Subcutaneous abdominal adipose tissue (tissue), 5 donors: ENCODE results near the gene ORC6.

ENCODE experiments used
- H3K27ac ChIP-seq: one replicate; pipeline ENCODE4 v1.7.0; 2013; ENCODE audit warnings: low read depth, mild to moderate bottlenecking, inconsistent platforms, low read length, moderate library complexity
- H3K27me3 ChIP-seq, 5 donors: one replicate each; pipeline ENCODE4 v1.7.0; 2013; ENCODE audit warnings: low read length in 5 of 5, inconsistent platforms in 1 of 5; ENCODE audit not compliant: control insufficient read depth in 5 of 5, insufficient read depth in 4 of 5
- H3K36me3 ChIP-seq, 5 donors: one replicate each; pipeline ENCODE4 v1.7.0; 2013; ENCODE audit warnings: low read length in 5 of 5; ENCODE audit not compliant: control insufficient read depth in 5 of 5, insufficient read depth in 5 of 5
- H3K4me1 ChIP-seq, 5 donors: one replicate each; pipeline ENCODE4 v1.7.0; 2013; ENCODE audit warnings: low read length in 5 of 5, mild to moderate bottlenecking in 3 of 5, moderate library complexity in 1 of 5; ENCODE audit not compliant: control insufficient read depth in 5 of 5, insufficient read depth in 5 of 5
- H3K4me3 ChIP-seq, 5 donors: one replicate each; pipeline ENCODE4 v1.7.0; 2013; ENCODE audit warnings: low read length in 5 of 5, low read depth in 1 of 5
- H3K9ac ChIP-seq, 5 donors: one replicate each; pipeline ENCODE4 v1.7.0; 2013; ENCODE audit warnings: low read length in 5 of 5, mild to moderate bottlenecking in 4 of 5, moderate library complexity in 3 of 5
- H3K9me3 ChIP-seq, 5 donors: one replicate each; pipeline ENCODE4 v1.7.0; 2013; ENCODE audit warnings: low read length in 5 of 5; ENCODE audit not compliant: control insufficient read depth in 5 of 5
- donor health status: healthy.
- donor health status: healthy.
- donor health status: healthy.
- donor health status: healthy.
- donor health status: healthy.

The ORC6 gene

DNA sequence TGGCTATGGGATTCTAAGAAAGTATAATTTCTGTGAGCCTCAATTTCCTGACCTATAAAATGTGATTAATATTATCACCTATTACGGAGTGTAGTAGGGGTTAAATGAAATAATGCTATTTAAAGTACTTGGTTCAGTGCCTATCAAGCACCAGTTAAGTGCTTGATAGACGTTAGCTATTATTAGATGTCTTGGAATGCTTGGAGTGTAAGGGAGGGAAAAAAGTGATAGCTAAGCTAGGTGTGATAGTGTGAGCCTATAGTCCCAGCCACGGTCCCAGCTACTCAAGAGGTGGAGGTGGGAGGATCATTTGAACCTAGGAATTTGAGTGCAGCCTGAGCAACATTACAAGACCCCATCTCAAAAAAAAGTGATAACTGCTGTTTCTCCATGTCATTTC lies 7.5 kb downstream of the ORC6 start:
- H3K27me3 ChIP-seq: no peaks in the 10 kb centered on the region
- no peaks in the 10 kb centered on the region for H3K4me1 ChIP-seq
- no peaks in the 10 kb centered on the region for H3K36me3 ChIP-seq
- H3K9ac ChIP-seq: no peak overlapping the region
- H3K27ac ChIP-seq: no peak overlapping the region
- no peak overlapping the region for H3K4me3 ChIP-seq
- H3K9me3 ChIP-seq: no peaks in the 10 kb centered on the region

DNA sequence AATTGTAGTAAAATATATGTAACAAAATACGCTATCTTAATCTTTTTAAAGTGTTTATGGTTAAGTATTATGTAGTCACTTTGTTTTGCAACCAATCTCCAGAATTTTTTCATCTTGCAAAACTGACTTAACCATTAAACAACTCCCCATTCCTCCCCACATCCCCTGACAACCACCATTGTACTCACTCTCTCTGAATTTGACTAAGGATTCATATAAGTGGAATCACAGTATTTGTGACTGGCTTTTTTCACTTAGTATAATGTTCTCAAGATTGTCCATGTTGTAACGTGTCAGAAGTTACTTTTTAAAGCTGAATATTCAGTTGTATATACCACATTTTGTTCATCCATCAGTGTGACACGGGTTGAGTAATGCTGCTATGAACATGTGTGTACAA lies 10.6 kb downstream of the ORC6 start:
- no peak overlapping the region for H3K4me3 ChIP-seq
- H3K4me1 ChIP-seq: no peaks in the 10 kb centered on the region
- H3K9me3 ChIP-seq: no peaks in the 10 kb centered on the region
- H3K36me3 ChIP-seq: no peaks in the 10 kb centered on the region
- H3K9ac ChIP-seq: no peak overlapping the region
- no peak overlapping the region for H3K27ac ChIP-seq
- no peaks in the 10 kb centered on the region for H3K27me3 ChIP-seq

DNA sequence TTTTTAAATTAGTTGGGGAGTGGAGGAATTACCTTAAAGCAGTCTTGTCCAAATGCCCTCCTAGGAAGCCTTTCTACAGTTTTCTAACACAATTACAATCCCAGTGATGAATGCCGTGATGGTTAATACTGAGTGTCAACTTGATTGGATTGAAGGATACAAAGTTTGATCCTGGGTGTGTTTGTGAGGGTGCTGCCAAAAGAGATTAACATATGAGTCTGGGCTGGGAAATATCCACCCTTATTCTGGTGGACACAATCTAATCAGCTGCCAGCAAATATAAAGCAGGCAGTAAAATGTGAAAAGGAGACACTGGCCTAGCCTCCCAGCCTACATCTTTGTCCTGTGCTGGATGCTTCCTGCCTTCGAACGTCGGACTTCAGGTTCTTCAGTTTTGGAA lies 12.2 kb downstream of the ORC6 start:
- no peak overlapping the region for H3K9ac ChIP-seq
- no peaks in the 10 kb centered on the region for H3K36me3 ChIP-seq
- no peaks in the 10 kb centered on the region for H3K9me3 ChIP-seq
- H3K4me3 ChIP-seq: no peak overlapping the region
- H3K27me3 ChIP-seq: no peaks in the 10 kb centered on the region
- H3K27ac ChIP-seq: no peak overlapping the region
- H3K4me1 ChIP-seq: no peaks in the 10 kb centered on the region

DNA sequence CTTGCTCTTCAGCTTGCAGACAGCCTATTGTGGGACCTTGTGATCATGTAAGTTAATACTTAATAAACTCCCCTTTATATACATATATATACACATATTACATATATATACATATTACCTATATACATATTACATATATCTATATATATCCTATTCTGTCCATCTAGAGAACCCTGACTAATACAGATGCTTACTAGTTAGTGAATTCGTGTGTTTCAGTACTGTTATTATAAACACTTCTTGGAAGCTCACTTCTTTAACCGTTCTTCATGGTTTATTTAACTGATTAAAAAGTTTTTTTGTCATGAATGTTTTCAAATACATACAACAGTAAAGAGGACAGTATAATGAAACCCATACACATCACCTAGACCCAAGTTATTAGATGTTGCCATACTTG lies 12.6 kb downstream of the ORC6 start:
- Histone ChIP-seq H3K36me3 (no peaks in the 10 kb centered on the region), H3K27ac (no peak overlapping the region), H3K27me3 (no peaks in the 10 kb centered on the region), H3K9ac (no peak overlapping the region), H3K4me1 (no peaks in the 10 kb centered on the region), H3K9me3 (no peaks in the 10 kb centered on the region), H3K4me3 (no peak overlapping the region)

DNA sequence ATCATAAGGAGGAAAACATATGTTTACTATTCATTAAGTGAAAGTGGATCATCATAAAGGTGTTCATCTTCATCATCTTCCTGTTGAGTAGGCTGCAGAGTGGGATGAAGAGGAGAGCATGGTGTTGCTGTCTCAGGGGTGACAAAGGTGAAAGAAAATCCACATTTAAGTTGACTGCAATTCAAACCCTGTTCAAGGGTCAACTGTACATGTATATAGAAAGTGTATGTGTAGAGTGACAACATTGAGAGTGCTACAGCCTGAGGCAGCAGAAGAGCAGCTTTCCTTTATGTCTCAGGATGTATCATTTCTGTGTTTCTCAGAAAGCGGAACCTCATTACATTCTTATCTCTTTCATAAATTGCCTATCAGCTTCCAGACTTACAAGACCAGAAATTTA lies 17.2 kb downstream of the ORC6 start:
- no peak overlapping the region for H3K27ac ChIP-seq
- H3K9ac ChIP-seq: no peak overlapping the region
- no peaks in the 10 kb centered on the region for H3K9me3 ChIP-seq
- H3K4me3 ChIP-seq: no peak overlapping the region
- no peaks in the 10 kb centered on the region for H3K27me3 ChIP-seq
- H3K4me1 ChIP-seq: no peaks in the 10 kb centered on the region
- no peaks in the 10 kb centered on the region for H3K36me3 ChIP-seq

DNA sequence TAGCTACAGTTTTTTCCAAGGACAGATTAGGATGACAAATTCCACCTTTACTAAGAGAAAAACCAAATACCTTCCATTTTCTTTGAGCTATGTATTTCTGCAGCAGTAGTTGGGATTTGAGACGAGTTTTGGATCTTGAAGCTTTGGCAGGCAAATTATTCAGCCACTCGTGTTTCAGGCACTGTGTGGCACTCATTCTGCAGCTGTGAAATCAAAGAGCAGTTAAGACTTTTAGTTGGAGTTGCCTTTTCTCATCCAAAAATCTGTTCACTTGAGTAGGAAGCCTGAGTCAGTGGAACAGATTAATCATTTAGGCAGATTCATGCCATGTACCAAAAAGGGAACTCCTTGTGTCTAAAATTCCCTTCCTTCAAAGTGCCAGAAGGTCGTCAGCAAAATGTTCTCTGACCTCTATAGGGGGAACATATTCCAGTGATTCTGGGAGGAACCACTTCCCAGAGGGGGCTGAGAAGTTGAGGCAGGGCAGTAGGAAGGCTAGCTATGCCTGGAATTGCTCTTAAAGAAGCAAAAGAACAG lies 20.1 kb downstream of the ORC6 start:
- no peak overlapping the region for H3K4me3 ChIP-seq
- no peak overlapping the region for H3K27ac ChIP-seq
- H3K9ac ChIP-seq: no peak overlapping the region
- H3K27me3 ChIP-seq: no peaks in the 10 kb centered on the region
- H3K36me3 ChIP-seq: no peaks in the 10 kb centered on the region
- no peaks in the 10 kb centered on the region for H3K9me3 ChIP-seq
- H3K4me1 ChIP-seq: peaks cover 0 to 8% (median 0%) of the 10 kb centered on the region in 5 donors

DNA sequence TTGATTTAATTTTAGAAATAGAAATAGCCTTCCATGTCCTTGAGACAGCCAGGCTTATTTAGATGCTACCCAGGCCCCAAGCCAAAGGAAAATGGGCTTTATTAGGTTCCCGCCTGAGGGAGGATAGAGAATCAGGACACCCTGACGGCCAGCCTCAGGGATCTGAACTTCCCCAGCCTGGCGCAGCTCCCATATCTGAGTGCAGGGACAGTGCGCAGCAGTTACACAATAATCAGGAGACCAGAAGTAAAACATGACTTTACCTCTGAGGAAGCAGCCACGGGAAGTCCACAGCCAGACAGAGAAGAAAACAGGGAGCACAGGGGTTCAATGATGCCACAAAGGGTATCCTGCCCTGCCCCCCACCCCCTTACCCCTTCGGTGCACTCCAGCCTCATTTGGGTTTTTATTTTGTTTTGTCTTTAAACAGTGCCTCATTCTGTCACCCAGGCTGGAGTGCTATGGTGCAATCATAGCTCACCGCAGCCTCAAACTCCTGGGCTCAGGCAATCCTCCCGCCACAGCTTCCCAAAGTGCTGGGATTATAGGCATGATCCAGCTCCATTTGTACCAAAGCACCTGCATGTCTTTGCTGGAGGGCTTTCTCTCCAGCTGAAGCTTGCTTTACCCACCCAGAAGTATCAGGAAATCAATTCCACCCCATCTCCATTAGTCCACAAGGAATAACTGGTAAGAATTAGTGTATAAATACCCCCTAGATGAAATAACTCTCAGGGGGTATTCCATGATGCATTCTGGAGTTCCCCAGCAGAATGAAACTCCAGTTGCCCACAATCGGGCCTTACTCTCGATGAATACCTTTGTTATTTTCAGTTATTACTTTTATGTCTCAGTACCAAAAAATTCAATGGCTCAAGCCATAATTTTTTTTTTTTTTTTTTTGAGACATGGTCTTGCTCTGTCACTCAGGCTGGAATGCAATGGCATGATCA lies 21.9 kb downstream of the ORC6 start:
- H3K27me3 ChIP-seq: no peaks in the 10 kb centered on the region
- H3K27ac ChIP-seq: no peak overlapping the region
- no peaks in the 10 kb centered on the region for H3K36me3 ChIP-seq
- H3K4me3 ChIP-seq: no peak overlapping the region
- peak overlapping the region in 1 of 5 donors; percentile 17 for H3K9ac ChIP-seq
- peaks cover 0 to 8% (median 0%) of the 10 kb centered on the region in 5 donors for H3K4me1 ChIP-seq
- no peaks in the 10 kb centered on the region for H3K9me3 ChIP-seq

DNA sequence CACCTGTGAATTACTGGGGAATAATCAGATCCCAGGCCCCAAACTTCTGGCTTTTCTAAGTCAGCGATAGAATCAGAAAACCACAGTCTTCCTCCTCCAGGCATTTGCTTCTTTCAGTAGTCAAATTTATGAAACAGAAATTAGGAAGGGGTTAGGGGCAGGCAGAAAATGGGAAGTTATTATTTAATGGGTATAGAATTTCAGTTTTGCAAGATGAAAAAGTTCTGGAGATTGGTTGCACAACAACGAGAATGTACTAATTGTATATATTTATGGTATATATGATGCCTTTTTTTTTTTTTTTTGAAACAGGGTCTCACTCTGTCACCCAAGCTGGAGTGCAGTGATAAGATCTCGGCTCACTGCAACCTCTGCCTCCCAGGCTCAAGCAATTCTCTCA lies 23.5 kb downstream of the ORC6 start:
- no peaks in the 10 kb centered on the region for H3K9me3 ChIP-seq
- no peak overlapping the region for H3K4me3 ChIP-seq
- H3K9ac ChIP-seq: no peak overlapping the region
- H3K4me1 ChIP-seq: peaks cover 0 to 8% (median 0%) of the 10 kb centered on the region in 5 donors
- no peaks in the 10 kb centered on the region for H3K36me3 ChIP-seq
- no peaks in the 10 kb centered on the region for H3K27me3 ChIP-seq
- no peak overlapping the region for H3K27ac ChIP-seq

DNA sequence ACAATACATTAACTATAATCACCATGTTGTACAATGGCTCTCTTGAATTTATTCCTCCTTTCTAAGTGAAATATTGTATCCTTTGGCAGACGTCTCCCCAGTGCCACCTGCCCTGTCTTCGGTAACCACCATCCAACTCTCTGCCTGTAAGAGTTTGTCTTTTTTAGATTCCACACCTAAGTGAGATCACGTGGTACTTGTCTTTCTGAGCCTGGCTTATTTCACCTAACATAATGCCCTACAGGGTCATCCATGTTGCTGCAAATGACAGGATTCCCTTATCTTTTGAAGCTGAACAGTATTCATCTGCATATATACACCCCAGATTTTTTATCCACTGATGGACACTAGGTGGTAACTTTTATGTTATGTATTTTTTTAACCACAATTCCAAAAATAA lies 24.2 kb downstream of the ORC6 start:
- Histone ChIP-seq H3K27me3 (no peaks in the 10 kb centered on the region), H3K27ac (no peak overlapping the region), H3K9ac (no peak overlapping the region), H3K4me3 (no peak overlapping the region), H3K4me1 (peaks cover 0 to 8% (median 0%) of the 10 kb centered on the region in 5 donors), H3K36me3 (no peaks in the 10 kb centered on the region), H3K9me3 (no peaks in the 10 kb centered on the region)

DNA sequence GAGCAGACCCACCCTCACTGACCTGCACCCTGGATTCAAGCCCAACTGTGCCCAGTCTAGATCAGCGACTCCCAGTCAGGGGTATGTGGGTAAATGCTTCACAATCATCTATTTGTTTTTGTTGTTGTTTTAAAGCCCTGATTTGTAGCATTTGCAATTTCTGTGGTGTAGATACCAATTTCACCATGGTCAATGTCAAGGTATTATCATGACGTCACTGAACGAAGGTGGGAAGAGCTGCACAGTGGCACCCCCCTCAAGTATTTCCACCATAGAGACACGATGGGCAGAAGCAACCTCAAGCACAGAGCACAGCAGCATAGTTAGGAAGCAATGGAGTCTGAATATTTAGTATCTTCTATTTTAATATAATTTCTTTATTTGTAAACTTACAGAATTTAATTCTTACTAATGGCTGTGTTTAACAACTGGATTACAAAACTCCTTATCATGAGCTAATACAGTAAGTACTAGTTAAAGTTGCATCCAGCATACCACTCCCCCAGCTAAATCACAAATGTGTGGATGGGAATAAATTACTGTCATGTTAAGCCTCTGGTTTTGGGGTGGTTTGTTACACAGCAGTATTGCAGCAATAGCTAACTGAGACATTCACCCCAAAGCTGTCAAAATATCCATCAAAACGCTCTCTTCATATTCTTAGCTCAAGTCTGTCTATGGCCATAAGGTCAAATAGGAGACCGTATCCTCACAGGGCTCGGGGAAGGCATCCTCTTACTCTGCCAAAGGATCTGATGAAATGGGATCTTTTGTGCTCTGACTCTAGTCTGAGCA lies 25.5 kb downstream of the ORC6 start:
- Histone ChIP-seq H3K36me3 (no peaks in the 10 kb centered on the region), H3K27ac (no peak overlapping the region), H3K9me3 (no peaks in the 10 kb centered on the region), H3K4me1 (peaks cover 0 to 8% (median 0%) of the 10 kb centered on the region in 5 donors), H3K4me3 (no peak overlapping the region), H3K9ac (no peak overlapping the region), H3K27me3 (no peaks in the 10 kb centered on the region)
